Hippocampal formation (tissue), 2 donors: Measurements from ENCODE around the gene MAP4K1.
"Not testable (repeated sequence)": the region's sequence is repeated elsewhere in the genome, so short reads cannot be mapped to it uniquely, and the experiment has no call there.

Experiments
- DNase-seq, 2 donors: peaks; one replicate each; lab custom pipeline; 2025; lab: John Stamatoyannopoulos, UW

Gene MAP4K1

GRCh38 chr19:38650911-38651584, 33.3 kb upstream of the MAP4K1 start:
- DNase-seq: no peak

- no peak for DNase-seq
Observed at GRCh38 chr19:38650172-38650775, 32.5 kb upstream of the MAP4K1 start.

- DNase-seq: no peak
Observed at GRCh38 chr19:38649305-38650171, 31.8 kb upstream of the MAP4K1 start.

DNA sequence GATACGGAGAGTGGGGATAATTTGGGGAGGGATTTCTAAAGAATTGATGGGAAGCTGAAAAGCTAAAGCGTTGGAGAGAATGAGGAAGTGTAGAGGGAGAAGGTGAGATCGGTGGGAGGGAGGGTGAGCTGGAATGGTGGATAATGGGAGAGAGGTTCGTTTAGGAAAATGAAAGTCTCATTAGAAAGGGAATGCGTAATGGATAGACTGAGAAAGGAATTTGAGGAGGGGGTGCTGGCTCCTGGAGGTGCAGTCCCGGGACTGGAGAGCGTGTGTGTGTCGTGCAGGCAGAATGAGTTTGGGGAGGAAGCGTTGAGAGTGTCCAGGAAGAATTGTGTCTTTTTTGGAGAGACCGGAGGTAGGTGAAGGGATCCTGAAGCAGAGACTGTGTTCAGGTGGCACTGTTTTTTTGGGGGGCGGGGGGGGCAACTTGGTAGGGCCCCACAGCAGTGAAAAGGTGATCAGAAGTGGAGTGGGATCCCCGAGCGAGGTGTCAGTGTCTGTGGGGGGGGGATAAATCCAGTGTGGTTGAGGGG, 31.1 kb upstream of the MAP4K1 start:
- no peak for DNase-seq

DNA sequence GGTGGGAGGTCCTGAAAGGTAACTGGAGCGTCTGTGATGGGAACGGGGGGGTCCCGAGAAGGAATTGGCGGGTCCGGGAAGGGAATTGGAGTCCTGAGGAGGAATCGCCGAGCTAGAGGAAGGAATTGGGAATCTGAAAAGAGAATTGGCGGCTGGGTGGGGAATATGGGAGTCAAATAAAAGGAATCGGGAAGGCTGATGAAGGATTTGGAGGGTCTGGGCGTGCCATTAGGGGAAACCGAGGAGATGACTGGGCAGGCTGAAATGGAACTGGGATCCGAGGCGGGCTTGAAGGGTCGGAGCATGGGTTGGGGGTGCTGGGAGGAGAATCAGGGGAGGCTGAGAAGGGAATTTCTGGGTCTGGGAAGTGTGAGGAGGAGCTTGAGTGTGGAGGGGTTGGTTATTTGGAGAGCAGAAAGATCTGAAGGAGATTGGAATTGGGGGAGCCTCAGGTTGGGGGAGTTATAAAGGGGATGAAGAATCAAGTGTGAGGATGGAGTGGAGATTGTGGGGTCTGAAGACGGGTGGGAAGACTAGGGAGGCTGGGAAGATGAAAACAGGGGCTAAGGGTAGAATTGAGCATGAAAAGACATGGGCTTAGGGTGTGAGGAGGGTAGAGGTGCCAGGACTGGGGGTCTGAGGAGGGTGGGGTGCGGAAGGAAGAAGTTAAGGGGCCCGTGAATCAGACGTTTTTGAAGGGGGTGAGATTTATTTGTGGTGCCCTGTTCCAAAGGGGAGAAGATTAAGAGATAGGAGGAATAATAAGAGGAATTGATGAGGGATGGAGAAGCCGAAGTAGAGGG, 30.4 kb upstream of the MAP4K1 start:
- DNase-seq: no peak

DNA sequence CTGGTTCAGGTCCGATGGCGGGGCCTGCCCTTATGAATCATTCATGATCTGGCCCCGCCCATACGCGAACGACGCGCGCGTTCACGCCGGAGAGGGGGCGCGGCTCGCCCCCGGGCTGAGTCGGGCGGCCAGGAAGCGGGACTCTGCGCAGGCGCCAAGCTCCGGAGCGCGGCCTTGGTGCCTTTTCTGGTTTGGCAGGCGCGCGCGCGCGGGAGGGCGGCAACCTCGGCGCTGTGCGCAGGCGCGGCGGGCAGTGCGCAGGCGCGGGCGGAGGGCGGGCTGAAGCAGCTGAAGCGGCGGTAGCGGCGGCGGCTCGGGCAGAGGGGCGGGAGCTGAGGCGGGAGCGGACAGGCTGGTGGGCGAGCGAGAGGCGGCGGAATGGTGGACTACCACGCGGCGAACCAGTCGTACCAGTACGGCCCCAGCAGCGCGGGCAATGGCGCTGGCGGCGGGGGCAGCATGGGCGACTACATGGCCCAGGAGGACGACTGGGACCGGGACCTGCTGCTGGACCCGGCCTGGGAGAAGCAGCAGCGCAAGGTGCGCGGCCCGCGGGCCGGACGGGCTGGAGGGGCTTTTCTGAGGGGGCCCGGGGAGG, 29.7 kb upstream of the MAP4K1 start, which contains the start of gene ACTN4:
ACTN4 (plus strand) TSS at position 282 of the 598 bp plus-strand sequence; CDS start at position 379, 97 bp downstream.
- peak; percentile 92 to 98 for DNase-seq

DNA sequence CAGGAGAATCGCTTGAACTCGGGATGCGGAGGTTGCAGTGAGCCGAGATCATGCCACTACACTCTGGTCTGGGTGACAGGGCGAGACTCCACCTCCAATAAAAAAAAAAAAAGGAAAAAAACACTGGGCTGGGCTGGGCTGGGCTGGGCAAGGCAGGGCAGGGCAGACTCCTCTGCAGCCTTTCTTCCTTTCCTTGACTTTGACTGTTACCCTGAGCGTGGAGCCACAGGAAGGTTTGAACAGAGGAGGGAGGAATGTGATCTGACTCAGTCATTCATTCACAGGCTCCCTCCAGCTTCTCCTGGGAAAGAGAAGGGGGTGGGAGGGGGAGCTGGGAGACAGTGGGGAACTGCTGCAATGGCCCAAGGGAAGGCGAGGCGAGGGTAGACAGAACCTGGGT, 27.0 kb upstream of the MAP4K1 start:
- DNase-seq: no peak

GRCh38 chr19:38642176-38642575, 24.4 kb upstream of the MAP4K1 start:
- DNase-seq: no peak

- DNase-seq: no peak
Observed at GRCh38 chr19:38640368-38640767, 22.6 kb upstream of the MAP4K1 start.

GRCh38 chr19:38639679-38640078, 21.9 kb upstream of the MAP4K1 start:
- DNase-seq: no peak

DNA sequence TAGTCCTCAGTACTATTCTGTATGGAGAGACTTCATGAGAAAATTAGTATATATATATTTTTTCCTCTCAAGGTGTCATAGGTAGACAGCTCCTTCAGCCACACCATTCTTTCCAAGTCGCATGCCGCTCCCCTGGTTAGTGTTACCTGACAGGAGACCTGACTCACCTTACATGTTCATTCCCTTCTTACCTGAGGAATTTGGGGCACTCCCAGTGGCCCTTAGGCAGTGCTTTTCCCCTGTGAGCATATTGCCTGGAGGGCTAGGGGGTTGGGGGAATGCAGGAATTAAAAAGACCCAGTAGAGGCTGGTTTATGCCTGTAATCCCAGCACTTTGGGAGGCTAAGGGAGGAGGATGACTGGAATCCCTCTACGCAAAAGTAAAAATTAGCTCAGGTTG, 20.7 kb upstream of the MAP4K1 start:
- DNase-seq: no peak

DNA sequence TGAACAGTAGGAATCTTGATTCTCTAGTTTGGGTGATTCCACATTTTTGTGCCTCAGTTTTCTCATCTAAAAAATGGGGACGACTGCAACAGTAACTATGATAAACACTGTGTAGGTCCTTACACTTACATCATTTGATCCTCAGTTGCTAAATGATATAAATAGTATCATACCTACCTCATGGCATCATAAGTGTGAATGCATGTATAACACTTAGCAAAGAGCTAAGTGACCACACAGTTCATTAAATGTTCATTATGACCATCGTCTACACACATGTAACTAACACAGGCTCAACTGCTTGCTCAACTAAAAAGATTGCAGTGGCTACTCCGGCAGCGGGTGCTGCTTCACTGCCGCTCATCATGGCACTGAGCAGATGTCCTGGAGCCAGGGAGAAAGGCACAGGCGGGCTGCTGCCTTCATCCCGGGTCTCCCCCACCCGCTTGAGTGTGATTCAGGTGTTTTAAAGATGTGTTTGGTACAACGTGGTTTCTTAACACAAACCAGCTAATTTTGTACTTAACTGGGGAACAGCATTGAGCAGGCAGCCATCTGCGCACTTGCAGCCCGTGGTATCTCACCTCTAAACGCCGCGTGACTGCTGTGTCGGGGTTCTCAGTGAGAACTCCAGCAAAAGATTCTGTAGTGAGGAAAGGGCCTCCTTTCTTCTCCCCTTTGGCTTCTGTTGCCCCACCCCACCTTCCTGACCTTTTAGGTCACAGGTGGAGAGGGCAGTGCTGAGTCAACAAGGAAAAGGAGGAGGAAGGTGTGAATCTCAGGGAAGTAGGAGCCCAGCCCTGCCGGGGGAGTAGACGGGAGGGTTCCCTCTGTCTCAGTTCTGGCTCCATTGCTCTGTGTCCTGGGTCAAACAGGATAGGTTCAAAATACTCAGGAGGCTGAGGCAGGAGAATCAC, 18.0 kb upstream of the MAP4K1 start:
- DNase-seq: no peak

DNA sequence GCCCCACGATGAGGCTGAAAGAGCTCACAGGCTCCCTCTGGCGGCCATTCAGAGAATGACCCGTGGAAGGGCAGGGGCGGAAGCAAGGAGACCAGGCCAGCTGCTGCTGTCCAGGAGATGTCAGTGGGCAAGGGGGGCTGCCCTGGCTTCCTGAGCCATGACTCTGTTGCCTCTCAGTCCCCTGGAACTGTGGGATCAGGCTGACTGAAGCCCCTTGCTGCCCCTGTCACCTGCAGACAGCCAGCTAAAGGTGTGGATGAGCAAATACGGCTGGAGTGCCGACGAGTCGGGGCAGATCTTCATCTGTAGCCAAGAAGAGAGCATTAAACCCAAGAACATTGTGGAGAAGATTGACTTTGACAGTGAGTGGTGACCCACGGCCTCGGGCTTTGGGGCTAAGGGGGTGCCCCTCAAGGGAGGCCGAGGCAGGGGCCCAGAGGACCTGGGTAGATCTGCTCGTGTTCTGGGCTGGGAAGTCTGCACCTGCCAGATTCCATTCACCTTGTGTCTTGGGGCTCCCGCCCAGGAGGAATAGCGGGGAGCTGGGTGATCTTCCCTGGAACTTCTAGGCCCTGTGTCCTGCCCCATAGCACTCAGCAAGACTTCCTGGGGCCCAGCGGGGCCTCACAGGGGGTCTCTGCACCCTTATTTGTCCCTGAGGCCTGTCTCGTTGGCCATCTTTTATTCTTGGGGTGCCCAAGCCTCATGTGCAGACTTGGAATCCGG, 17.2 kb upstream of the MAP4K1 start:
- peak; percentile 16 to 54 for DNase-seq

DNA sequence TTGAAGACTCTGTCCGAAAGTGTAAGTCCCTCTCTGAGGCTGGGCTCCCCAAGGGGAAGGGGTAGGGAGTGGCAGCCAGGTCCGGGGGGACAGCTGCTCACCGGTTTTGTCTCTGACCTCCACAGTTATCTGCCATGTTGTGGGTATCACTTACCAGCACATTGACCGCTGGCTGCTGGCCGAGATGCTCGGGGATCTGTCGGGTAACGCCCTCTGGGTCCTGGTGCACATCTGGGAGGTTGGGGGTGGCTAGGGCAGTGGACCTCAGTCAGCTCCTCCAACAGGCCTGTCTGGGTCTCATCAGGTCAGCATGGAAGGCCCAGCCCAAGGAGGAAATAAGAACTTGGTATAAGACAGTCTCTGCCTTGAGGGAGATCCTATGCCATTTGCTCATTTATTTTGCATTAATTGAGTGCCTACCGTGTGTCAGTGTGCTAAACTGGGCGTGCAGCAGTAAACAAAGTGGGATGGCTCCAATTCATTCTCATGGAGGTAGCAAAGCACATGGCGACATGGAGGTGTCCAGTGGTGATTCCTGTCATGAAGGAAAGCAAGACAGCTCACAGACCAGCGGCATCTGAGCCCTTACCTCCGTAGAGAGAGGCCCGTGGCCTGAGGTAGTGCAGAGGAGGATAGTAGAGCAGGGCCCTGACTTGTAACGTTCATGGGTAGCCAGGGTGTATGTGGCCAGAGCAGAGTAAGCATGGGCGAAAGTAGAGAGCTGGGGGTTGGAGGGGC, 14.9 kb upstream of the MAP4K1 start:
- DNase-seq: no peak

DNA sequence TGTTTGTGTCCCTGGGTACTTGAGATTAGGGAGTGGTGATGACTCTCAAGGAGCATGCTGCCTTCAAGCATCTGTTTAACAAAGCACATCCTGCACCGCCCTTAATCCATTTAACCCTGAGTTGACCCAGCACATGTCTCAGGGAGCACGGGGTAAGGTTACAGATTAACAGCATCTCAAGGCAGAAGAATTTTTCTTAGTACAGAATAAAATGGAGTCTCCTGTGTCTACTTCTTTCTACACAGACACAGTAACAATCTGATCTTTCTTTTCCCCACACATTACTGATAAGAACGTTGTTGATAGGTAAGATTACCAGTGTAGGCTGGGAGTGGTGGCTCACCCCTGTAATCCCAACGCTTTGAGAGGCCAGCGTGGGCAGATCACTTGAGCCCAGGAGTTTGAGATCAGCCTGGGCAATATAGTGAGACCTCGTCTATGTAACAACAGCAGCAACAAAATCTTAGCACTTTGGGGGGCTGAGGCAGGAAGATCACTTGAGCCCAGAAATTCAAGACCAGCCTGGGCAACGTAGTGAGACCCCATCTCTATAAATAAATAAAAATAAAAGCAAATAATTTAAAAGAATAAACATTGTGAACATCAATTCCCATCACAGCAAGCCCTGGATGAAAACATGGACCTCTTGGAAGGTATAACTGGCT, 14.2 kb upstream of the MAP4K1 start:
- not testable (repeated sequence) for DNase-seq

DNA sequence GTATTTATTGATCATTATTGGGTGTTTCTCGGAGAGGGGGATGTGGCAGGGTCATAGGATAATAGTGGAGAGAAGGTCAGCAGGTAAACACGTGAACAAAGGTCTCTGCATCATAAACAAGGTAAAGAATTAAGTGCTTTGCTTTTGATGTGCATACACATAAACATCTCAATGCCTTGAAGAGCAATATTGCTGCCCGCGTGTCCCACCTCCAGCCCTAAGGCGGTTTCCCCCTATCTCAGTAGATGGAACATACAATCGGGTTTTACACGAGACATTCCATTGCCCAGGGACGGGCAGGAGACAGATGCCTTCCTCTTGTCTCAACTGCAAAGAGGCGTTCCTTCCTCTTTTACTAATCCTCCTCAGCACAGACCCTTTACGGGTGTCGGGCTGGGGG, 13.5 kb upstream of the MAP4K1 start:
- DNase-seq: not testable (repeated sequence)

DNA sequence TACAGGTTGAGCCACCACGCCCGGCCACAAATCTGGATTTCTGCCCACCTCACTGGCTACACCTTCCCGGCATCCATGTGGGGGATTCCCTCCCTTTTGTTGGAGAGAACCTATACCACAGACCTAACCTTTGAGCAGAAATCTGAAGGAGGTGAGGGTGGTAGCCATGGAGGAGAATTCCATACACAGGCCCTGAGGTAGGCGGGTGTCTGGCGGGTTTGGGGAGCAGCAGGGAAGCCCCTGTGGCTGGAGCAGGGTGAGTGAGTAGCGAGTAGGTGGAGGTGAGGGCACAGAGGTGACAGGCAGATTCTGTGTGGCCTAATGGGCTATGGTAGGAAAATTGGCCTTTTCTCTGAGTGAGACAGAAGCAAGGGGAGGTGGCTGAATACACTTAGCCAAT, 11.8 kb upstream of the MAP4K1 start:
- DNase-seq: no peak

- DNase-seq: no peak
Observed at GRCh38 chr19:38626401-38626800, 8.6 kb upstream of the MAP4K1 start.
